Central memory CD4-positive, alpha-beta T cell (primary cell): ENCODE measurements around the gene TBC1D22A.
"Not testable (repeated sequence)": the region's sequence is repeated elsewhere in the genome, so short reads cannot be mapped to it uniquely, and the experiment has no call there.

Source experiments
- DNase-seq: peaks from one replicate; pipeline ENCODE4 v3.0.0; 2022

TBC1D22A gene

GRCh38 chr22:47131632-47132427 is 369.4 kb downstream of the TBC1D22A start:
- DNase-seq: no peak

GRCh38 chr22:47132428-47132825 is 370.0 kb downstream of the TBC1D22A start:
- no peak for DNase-seq

GRCh38 chr22:47133061-47133969 is 370.9 kb downstream of the TBC1D22A start:
- no peak for DNase-seq

GRCh38 chr22:47134222-47134621 is 371.8 kb downstream of the TBC1D22A start:
- DNase-seq: no peak

GRCh38 chr22:47135338-47135737 is 372.9 kb downstream of the TBC1D22A start:
- no peak for DNase-seq

GRCh38 chr22:47136050-47136449 is 373.6 kb downstream of the TBC1D22A start:
- DNase-seq: no peak

- DNase-seq: no peak
Measured at GRCh38 chr22:47136671-47137070, 374.2 kb downstream of the TBC1D22A start.

- DNase-seq: no peak
Measured at GRCh38 chr22:47139013-47139789, 376.8 kb downstream of the TBC1D22A start.

- no peak for DNase-seq
Measured at GRCh38 chr22:47139790-47140119, 377.3 kb downstream of the TBC1D22A start.

- not testable (repeated sequence) for DNase-seq
Measured at GRCh38 chr22:47140975-47141374, 378.5 kb downstream of the TBC1D22A start.

- DNase-seq: no peak
Measured at GRCh38 chr22:47142427-47143046, 380.1 kb downstream of the TBC1D22A start.

GRCh38 chr22:47143249-47143938 is 380.9 kb downstream of the TBC1D22A start:
- no peak for DNase-seq

GRCh38 chr22:47144076-47144765 is 381.8 kb downstream of the TBC1D22A start:
- no peak for DNase-seq

GRCh38 chr22:47144791-47145425 is 382.5 kb downstream of the TBC1D22A start:
- DNase-seq: no peak

GRCh38 chr22:47145883-47146282 is 383.4 kb downstream of the TBC1D22A start:
- no peak for DNase-seq

- no peak for DNase-seq
Measured at GRCh38 chr22:47146391-47146790, 383.9 kb downstream of the TBC1D22A start.

- no peak for DNase-seq
Measured at GRCh38 chr22:47146941-47147340, 384.5 kb downstream of the TBC1D22A start.

GRCh38 chr22:47147572-47147971 is 385.1 kb downstream of the TBC1D22A start:
- DNase-seq: no peak

- DNase-seq: no peak
Measured at GRCh38 chr22:47148510-47148909, 386.1 kb downstream of the TBC1D22A start.

GRCh38 chr22:47148956-47149728 is 386.7 kb downstream of the TBC1D22A start:
- DNase-seq: no peak
